ENCODE results near the gene FOXM1.

The FOXM1 gene, protein sequence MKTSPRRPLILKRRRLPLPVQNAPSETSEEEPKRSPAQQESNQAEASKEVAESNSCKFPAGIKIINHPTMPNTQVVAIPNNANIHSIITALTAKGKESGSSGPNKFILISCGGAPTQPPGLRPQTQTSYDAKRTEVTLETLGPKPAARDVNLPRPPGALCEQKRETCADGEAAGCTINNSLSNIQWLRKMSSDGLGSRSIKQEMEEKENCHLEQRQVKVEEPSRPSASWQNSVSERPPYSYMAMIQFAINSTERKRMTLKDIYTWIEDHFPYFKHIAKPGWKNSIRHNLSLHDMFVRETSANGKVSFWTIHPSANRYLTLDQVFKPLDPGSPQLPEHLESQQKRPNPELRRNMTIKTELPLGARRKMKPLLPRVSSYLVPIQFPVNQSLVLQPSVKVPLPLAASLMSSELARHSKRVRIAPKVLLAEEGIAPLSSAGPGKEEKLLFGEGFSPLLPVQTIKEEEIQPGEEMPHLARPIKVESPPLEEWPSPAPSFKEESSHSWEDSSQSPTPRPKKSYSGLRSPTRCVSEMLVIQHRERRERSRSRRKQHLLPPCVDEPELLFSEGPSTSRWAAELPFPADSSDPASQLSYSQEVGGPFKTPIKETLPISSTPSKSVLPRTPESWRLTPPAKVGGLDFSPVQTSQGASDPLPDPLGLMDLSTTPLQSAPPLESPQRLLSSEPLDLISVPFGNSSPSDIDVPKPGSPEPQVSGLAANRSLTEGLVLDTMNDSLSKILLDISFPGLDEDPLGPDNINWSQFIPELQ

DNA sequence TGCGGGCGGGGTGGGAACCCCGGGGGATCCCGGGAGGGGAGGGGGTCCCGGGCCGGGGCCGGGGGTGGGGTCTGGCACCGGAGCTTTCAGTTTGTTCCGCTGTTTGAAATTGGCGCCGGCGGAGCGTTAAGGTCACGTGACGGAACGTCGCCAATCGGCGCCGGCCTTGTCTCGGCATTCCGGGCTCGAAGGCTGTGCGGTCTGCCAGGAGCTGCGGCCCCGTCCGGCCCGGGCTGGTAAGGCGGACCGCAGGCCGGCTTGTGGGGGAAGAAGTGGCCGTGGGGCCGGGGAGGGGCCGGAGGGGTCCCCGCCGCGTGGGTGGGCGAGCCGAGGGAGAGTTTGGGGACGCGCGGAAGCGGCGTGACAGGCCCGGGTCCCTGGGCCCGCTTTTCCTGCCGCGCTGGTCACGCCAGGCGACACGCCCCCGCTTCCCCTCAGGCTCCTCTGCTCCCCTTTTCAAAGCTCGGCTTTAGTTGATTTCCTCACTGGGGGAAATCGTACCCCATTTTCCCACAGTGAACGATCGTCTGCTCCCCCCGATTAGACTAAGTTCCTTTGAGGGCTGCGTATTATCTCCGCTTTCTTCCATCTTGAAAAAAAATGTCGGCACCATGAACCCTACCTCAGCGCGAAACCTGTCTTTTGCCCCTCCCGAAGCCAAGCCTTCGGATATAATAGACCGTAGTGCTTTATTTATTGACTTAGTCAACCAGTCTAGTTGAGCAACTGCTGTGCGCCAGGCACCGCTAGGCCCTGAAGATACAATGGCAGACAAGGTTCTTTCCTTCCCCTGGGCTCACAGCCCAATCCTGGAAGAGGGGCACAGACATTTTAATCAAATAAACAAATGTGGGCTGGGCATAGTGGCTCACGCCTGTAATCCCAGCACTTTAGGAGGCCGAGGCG, at the start of gene FOXM1, which contains the start of gene RHNO1:
FOXM1 (minus strand) TSS at position 128 of the 906 bp plus-strand sequence. CDS start 2,696 bp downstream, outside the sequence.
RHNO1 (plus strand) TSS at position 177 of the 906 bp plus-strand sequence. CDS start 8,144 bp downstream, outside the sequence.
- DNase-seq (ENCODE audit: low spot score) = peak; percentile 94

DNA sequence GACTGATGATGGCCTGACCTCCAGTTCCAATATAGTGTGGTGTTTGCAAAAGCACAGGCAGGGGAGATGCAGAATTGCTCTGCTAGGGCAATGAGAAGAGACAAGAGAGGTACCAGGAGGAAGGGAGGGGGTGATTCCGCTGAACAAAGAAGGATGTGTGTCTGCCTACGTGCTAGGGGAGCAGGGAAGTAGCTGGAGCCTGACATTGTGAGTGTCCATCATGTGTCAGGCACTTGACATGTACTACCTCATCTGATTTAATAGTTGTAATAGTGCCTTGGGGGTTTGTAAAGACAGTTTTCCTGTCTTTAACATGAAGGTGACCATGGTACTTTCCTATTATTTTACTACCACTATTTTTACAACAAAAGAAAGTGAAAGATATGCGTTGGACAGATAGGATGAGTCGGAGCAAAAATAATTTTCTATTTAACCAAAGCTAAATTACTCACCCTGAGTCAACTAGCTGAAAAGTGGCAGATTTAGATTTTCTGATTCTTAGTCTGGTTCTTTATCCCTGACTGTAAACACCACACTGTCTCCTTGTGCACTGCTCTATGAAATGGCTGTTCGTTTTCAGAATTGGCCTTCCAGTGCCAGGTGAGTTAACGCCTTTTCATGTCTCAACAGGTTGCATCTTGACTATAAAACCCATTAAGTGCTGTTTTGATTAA, 48.5 kb upstream of the FOXM1 start:
- DNase-seq (ENCODE audit: low spot score) = no peak

DNA sequence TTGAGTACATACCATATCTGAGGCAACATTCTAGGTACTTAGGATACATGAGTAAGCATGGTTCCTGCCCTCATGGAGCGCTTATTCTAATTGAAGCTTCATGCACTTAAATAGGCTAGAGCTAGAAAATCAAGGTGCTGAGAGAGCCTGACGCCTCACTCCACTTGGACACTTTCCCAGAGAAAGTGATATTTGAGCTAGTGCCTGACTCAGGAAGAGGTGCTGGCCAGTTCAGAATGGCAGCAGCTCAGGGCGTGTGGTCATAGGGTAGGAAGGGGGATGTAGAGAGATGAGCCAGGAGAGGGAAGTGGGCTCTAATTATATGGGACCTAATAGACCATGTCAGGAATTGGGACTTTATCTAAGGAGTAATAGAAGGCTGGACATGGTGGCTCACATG, 47.0 kb upstream of the FOXM1 start:
- no peak for DNase-seq (ENCODE audit: low spot score)

DNA sequence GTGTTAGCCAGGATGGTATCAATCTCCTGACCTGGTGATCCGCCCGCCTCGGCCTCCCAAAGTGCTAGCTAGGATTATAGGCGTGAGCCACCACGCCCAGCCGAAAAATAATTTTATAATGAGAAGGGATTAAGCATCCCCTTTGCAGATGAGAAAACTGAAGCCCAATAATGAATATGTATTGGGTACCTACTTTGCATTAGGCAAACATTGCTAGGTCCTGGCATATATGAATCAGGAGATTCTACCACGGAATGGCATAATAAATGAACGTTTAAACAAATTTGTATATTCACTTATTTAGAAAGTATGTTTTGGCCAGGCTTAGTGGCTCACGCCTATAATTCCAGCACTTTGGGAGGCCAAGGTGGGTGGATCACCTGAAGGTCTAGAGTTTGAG, 46.1 kb upstream of the FOXM1 start:
- DNase-seq (ENCODE audit: low spot score) = no peak

DNA sequence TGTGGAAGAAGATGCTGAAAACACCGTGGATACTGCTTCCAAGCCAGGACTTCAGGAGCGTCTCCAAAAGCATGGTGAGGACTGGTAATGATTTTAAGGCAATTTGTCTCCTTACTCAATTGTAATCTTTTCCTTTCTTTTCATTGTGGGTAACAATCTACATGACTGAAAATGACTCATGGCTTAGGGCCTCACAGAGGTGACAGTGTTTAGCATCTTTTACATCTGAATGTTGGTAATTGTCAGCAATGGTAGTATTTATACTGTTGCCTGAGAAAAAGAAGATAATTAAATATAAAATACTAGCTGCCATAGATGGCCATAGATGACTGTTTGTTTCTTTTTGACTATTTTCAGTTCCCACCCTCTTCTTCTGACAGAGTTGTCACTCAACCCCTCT, 45.4 kb upstream of the FOXM1 start:
- DNase-seq (ENCODE audit: low spot score) = no peak

DNA sequence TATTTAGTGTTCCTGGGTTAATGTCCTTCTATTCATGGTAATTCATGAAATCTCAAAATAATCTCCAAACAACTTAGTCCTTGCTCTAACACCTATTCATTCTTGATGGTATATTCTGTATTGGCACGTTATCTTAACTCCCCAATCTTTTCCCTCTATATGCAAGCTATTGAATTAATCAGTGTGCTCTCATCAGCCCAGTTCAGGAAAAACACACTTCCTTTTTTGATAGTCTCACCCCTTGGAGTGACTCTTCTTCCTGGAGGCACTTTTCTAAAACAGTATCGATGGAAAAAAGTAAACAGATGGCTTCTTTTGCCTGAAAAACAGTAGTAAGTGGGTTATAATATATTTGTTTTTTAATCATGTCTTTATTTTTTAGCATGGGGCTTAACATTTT, 42.3 kb upstream of the FOXM1 start:
- DNase-seq (ENCODE audit: low spot score) = no peak

DNA sequence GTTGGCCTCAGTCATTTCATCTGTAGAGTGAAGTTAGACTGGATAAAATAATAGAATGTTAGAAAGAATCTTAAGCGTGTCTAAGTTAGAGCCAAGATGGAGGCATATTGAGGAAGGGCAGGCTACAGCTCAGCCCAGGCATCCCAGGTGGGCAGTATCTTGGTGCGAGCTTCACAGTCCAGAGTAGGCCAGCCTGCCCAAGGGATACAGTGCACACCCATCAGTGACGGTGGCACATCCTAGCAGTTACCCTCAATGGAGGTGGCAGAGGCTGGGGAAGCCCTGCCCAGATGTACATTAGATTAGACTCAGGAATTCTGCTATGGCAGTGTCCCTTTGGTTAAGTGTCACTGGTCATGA, 35.2 kb upstream of the FOXM1 start:
- no peak for DNase-seq (ENCODE audit: low spot score)

DNA sequence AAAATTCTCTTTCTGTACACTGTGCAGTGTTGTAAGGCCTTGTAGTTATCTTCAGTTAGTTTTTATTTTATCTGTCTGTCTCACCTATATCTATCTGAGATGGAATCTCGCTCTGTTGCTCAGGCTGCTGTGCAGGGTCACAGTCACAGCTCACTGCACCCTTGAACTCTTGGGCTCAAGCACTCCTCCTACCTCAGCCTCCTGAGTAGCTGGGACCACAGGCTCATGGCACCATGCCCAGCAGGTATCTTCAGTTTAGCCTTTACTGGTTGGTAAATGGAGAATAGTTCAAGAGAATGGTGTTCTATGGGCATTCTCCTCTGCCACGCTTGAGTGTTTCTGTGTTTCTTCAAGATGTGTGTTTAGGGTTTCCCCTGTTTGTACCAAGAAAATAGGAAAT, 27.3 kb upstream of the FOXM1 start:
- DNase-seq (ENCODE audit: low spot score) = no peak

DNA sequence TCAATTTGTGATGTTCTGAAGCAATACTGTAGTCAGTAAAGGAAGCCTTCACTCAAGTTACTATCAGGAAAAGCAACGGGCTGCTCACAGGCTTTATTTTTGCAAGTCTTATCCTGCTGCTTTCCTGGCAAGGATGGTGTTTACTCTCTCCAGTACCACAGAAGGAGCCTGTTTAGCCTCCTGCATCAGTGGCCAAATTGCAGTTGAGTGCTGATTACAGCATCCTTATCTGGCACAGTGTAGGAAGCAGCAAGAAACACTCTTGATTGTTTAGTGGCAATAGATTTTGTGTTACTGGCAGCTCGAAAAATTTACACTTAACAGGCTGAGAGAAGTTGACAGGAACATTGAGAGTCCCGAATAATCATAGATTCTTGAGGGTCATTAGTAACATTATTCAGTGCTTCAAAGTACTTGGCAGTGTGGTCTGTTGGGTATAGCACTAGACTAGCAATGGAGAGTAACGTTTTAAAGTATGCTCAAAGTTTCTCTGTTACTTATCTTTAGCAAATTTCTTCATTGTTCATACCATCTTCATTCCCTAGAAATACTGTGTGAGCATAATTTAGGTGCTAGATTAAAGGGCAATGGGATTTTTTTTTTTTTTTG, 25.4 kb upstream of the FOXM1 start:
- DNase-seq (ENCODE audit: low spot score) = no peak

DNA sequence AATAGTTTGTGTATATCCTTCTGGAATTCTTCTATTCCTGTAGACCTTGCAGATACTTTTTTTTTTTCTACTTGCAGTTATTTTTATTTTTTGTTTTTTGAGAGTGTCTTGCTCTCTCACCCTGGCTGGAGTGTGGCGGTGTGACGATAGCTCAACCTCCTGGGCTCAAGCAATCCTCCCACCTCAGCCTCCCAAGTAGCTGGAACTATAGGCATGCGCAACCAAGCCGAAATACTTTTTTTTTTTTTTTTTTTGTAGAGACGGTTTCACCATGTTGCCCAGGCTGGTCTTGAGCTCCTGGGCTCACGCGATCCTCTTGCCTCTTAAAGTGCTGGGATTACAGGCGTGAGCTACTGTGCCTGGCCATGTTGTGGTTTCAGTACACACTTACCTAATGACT, 23.7 kb upstream of the FOXM1 start:
- no peak for DNase-seq (ENCODE audit: low spot score)

DNA sequence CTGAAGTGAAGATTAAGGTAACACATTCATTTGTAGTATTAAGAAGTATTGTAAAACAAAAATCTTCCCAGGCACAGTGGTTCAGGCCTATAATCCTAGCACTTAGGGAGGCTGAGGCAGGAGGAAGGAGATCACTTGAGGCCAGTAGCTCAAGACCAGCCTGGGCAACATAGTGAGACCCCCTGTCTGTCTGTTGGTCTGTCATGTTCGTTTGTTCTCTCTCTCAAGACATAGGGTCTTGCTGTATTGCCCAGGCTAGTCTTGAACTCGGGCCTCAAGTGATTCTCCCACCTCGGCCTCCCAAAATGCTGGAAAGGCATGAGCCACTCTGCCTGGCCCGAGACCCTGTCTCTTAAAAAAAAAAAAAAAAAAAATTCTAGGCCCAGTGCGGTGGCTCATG, 20.4 kb upstream of the FOXM1 start:
- no peak for DNase-seq (ENCODE audit: low spot score)

DNA sequence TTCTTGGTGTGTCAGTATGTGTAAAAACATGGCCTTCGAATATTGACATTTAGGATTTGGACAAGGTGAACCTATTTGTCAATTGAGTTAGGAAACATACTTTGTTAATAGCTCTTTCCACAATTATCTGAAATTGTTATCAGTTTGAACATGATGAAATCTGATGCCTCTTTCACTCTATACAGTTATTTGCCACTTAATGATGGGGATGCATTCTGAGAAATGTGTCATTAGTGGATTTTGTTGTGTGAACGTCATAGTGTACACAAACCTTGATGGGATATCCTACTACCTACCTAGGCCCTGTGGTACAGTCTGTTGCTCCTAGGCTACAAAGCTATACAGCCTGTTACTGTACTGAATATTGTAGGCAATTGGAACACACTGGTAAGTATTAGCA, 18.5 kb upstream of the FOXM1 start:
- no peak for DNase-seq (ENCODE audit: low spot score)

DNA sequence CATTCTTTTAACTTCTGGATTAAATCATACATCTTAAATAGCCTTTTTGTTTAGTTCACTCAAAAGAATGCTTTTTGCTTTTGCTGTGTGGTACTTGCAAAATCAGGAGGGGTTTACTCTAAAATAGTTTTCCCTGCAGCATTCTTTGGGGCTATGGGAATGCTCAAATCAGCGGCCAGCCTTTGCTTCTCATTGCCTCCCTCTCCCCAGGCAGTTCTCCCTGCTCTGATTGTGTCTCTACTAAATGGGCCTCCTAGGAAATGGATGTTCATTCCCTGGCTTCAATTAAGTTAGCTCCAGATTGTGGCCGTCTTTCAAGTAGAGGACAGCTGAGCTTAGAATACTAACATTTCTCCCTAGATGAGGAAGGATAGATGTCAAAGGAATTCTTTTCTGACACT, 18.1 kb upstream of the FOXM1 start:
- no peak for DNase-seq (ENCODE audit: low spot score)

DNA sequence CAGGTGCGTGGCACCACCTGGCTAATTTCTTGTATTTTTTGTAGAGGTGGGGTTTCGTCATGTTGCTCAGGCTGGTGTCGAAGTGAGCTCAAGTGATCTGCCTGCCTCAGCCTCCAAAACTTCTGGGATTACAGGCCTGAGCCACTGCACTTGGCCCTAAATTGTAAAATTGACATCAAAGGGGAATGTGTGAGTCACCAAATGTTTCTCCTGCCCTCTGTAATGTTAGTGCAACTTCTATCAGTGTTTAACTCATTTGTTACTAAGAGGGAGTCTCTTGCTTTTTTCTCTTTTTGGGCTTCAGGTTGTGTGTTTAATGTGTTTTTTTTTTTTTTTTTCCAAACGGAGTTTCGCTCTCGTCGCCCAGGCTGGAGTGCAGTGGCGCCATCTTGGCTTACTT, 16.0 kb upstream of the FOXM1 start:
- DNase-seq (ENCODE audit: low spot score) = no peak

DNA sequence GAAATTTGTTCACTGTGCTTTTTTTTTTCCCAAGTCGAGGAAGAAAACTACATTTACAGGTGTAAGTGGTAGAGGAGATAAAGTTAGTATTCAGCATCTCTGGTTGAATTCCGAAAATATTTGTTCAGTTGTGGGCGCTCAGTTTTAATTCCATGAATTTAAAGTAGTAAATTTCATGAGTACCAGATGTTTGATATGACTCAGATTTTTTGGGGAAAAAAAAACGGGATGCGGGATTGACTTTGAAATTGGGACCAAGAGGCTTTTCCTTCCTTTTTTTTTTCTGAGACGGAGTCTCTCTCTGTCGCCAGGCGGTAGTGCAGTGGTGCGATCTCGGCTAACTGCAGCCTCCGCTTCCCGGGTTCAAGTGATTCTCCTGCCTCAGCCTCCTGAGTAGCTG, 15.3 kb upstream of the FOXM1 start:
- no peak for DNase-seq (ENCODE audit: low spot score)

DNA sequence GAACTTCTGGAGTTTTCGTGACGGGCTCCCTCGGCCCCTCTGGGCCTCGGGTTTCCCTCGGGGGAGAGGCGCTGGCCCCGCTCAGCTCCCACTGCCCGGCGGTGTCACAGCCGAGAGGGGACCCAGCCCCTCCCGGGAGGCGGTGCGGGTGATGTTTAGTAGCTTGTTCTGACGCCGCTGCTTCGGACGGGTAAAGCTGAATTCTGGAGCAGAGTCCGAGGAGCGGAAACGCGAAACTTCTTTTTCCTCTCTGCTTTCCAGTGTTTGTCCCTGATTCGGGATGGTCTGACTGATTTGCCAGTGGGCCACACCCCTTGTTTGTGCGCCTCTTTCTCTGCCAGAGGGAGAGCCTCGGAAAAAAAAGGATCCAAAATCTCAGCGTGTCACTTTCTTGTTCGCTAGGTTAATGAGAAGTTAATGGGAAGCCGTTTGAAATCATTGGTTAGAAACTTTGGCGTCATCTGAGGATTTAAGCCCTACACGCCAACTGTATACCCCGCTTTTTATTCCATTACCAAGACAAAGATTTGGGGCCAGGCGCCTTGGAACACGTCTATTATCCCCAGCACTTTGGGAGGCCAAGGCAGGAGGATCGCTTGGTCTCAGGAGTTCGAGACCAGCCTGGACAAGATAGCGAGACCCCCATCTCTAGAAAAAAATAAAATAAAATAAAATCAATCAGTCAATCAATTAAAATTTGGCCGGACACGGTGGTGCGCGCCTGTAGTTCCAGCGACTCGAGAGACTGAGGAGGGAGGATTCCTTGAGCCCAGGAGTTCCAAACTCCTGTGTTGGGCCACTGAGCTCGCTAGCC, 14.5 kb upstream of the FOXM1 start:
- peak; percentile 83 for DNase-seq (ENCODE audit: low spot score)

DNA sequence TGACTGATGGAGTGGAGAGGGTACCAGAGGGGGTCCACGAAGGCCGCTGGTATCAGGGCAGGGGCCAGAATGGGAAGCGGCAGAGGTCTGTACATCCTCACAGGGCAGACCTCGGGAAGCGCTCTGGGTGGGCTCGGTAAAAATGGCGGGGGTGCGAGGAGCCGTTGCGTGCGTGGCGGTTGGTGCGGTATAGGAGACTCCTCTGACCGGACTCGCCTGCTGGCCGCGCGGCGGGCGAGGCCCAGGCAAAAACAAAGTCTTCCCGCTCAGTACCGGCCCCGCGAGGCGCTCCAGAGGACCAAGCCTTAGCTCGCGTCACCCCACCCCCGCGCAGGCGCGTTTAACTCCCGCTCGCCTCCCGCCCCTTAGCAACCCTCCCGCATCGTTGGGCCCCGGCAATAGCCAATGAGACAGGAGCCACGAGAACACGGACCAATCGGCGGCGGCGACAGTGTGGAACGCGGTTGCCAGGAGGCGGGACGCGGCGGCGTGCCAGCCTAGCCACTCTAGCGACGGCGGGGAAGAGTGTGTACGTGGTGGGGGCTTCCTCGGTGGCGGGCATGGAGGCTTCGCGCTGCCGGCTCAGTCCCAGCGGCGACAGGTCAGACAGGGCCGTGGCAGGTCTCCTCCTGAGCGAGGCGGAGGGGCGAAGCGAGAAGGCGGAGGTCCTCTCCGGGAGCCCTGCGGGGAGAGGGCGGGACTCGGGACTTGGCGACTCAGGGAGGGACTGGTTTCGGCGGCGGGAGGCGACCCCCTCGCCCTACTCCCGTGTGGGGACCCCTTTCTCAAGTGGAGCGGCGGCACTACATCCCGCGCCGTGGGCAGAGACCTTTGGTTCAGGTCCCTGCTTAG, 13.6 kb upstream of the FOXM1 start, which contains the start of gene TULP3:
TULP3 (plus strand) TSS at position 504 of the 852 bp plus-strand sequence; CDS start at position 561, 57 bp downstream.
- DNase-seq (ENCODE audit: low spot score) = peak; percentile 100

DNA sequence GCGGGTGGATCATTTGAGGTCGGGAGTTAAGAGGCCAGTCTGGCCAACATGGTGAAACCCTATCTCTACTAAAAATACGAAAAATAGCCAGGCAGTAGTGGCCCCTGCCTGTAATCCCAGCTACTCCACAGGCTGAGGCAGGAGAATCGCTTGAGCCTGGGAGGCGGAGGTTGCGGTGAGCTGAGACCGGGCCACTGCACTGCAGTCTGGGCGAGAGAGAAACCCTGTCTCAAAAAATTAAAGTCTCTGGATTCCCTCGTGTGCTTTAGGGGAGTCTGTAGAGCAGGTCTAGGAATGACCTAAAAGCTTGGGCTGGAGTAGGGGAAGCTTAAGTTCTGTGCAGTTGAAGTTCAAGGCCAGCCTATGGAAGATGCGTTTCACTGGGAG, 13.0 kb upstream of the FOXM1 start:
- no peak for DNase-seq (ENCODE audit: low spot score)

DNA sequence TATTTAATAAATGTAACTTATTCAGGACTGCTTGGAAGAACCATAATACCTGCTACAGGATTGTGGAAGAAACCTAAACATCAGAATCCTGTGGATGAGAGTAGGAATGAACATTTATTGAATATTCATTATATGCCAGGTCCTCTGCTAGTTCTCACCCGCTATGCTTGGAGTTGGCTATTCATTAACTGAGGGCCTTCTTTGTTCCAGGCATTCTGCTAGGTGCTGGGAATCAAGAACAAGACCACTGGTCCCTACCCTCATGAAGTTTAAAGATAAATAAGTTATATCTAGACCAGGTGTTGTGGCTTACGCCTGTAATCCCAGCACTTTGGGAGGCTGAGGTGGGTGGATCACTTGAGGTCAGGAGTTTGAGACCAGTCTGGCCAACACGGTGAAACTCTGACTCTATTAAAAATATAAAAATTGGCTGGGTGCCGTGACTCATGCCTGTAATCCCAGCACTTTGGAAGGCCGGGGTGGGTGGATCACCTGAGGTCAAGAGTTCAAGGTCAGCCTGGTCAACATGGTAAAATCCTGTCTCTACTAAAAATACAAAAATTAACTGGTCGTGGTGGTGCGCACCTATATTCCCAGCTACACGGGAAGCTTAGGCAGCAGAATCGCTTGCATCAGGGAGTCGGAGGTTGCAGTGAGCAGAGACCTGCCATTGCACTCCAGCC, 9.9 kb upstream of the FOXM1 start:
- DNase-seq (ENCODE audit: low spot score) = no peak
